BE2C (cell line): ENCODE data around the gene SIK2.
"Not testable (repeated sequence)": the region's sequence is repeated elsewhere in the genome, so short reads cannot be mapped to it uniquely, and the experiment has no call there.

Experiments
- DNase-seq: peaks from one replicate; pipeline ENCODE4 v3.0.0-alpha.2; 2020
- H3K27me3 ChIP-seq: fragments of 250-450 bp; sonication (Bioruptor Pico); 2 replicates; pipeline ENCODE4 v1.5.1; 2020; ENCODE audit warnings: mild to moderate bottlenecking
- H3K36me3 ChIP-seq: fragments of 250-450 bp; sonication (Bioruptor Pico); 2 replicates; pipeline ENCODE4 v1.5.1; 2020; ENCODE audit warnings: mild to moderate bottlenecking
- H3K4me1 ChIP-seq: fragments of 250-450 bp; sonication (Bioruptor Pico); 2 replicates; pipeline ENCODE4 v1.5.1; 2020
- H3K4me3 ChIP-seq: 2 replicates; pipeline ENCODE4 v1.5.1; 2011; ENCODE audit warnings: low read depth, low read length
- H3K9me3 ChIP-seq: fragments of 250-450 bp; sonication (Bioruptor Pico); 2 replicates; pipeline ENCODE4 v1.5.1; 2020
- CTCF ChIP-seq: IDR thresholded peaks from 2 replicates; pipeline ENCODE4 v1.5.1; 2012; ENCODE audit warnings: mild to moderate bottlenecking, low read depth, low read length

SIK2 gene

GRCh38 chr11:111639226-111639925, 37.1 kb downstream of the SIK2 start:
- TF ChIP-seq CTCF, result no peak
- no peak for DNase-seq
- H3K27me3 ChIP-seq, result no peaks in the 10 kb centered on the region
- H3K36me3 ChIP-seq, result no peaks in the 10 kb centered on the region
- H3K4me3 ChIP-seq, result no peak overlapping the region
- peaks cover 13% of the 10 kb centered on the region for H3K4me1 ChIP-seq
- H3K9me3 ChIP-seq, result no peaks in the 10 kb centered on the region

GRCh38 chr11:111641339-111642015, 39.2 kb downstream of the SIK2 start:
- no peaks in the 10 kb centered on the region for H3K9me3 ChIP-seq
- TF ChIP-seq CTCF, result no peak
- H3K36me3 ChIP-seq, result no peaks in the 10 kb centered on the region
- DNase-seq, result no peak
- no peaks in the 10 kb centered on the region for H3K27me3 ChIP-seq
- H3K4me3 ChIP-seq, result no peak overlapping the region
- no peaks in the 10 kb centered on the region for H3K4me1 ChIP-seq

DNA sequence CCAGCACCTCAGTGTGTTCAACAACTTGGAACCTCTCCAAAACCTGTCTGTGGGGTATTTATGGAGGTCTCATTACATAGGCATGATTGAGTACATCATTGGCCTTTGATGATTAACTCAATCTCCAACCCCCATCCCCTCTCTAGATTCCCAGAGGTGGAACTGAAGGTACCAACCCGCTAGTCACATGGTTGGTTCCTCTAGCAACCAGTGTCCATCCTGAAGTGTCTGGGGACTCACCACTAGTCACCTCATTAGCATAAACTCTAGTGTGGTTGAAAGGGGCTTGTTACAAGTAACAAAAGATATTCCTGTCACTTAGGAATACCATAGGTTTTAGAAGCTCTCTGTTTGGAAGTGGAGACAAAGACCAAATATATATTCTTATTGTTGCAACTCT, 40.3 kb downstream of the SIK2 start:
- Histone ChIP-seq H3K27me3 (no peaks in the 10 kb centered on the region), H3K4me3 (no peak overlapping the region), H3K36me3 (no peaks in the 10 kb centered on the region), H3K9me3 (no peaks in the 10 kb centered on the region), H3K4me1 (no peaks in the 10 kb centered on the region)
- no peak for DNase-seq
- no peak for TF ChIP-seq CTCF

DNA sequence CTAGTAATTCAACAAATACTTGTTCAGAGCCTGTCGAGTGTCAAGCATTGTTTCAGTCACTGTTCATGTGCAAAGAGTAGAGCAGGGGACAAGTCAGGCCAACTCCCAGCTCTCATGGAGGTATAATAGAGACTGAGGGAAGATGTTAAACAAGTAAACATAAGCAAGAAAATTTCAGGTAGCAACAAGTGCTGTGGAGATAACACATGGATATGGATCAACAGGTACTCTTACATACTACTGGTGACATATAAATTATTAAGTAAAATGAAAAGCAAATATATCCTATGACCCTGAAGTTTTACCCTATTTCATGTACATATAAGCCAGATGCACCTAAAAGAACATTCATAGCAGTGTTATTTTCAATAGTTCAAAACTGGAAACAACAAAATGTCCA, 42.7 kb downstream of the SIK2 start:
- Histone ChIP-seq H3K9me3 (no peaks in the 10 kb centered on the region), H3K27me3 (no peaks in the 10 kb centered on the region), H3K4me3 (no peak overlapping the region), H3K4me1 (no peaks in the 10 kb centered on the region), H3K36me3 (no peaks in the 10 kb centered on the region)
- DNase-seq, result no peak
- TF ChIP-seq CTCF, result no peak

- no peaks in the 10 kb centered on the region for H3K9me3 ChIP-seq
- H3K36me3 ChIP-seq, result no peaks in the 10 kb centered on the region
- DNase-seq, result no peak
- no peak overlapping the region for H3K4me3 ChIP-seq
- no peak for TF ChIP-seq CTCF
- H3K27me3 ChIP-seq, result no peaks in the 10 kb centered on the region
- no peaks in the 10 kb centered on the region for H3K4me1 ChIP-seq
Measured at GRCh38 chr11:111645657-111646316, 43.5 kb downstream of the SIK2 start.

- H3K36me3 ChIP-seq, H3K4me1 ChIP-seq, H3K4me3 ChIP-seq, H3K9me3 ChIP-seq, H3K27me3 ChIP-seq, DNase-seq: not testable (repeated sequence)
Measured at GRCh38 chr11:111651336-111651735, 49.1 kb downstream of the SIK2 start.
